ENCODE data around the gene GLI2.

GLI2 gene

GRCh38 chr2:120738117-120738516 lies 2.4 kb downstream of the GLI2 start:
- DNase-seq (ENCODE audit: low read depth in 2 of 2), result no peak

DNA sequence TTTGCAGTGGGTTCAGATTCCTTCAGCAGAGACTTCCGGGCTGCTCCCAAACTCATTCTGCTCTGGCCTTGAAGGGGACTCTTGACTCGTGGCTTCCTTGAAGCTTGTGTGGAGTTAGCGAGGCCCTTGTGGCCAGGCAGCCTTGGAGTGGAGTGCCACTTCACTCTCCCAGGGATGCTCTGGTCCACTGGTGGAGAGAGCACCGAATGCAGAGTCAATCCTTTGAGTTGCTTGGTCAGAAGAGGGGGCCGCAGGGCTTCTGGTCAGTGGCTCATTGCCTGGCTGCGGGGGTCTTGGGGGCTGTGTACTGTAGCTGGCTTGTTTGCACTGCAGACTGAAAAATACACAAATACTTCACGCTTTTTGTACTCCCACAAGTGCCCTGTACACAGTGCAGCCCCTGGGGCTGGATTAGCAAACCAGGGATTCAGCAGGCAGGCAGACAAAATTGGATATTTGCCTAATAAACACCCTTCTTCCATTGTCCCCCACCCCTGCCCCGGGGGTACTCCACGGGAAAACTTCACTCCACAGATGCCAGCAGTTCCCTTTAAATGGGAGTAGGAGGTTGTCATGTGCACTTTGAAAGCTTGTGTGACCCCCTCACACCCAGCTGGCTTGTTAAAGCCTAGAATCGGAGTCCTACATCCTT lies 3.2 kb downstream of the GLI2 start:
- no peak for DNase-seq (ENCODE audit: low read depth in 2 of 2)

GRCh38 chr2:120739438-120740090 lies 3.9 kb downstream of the GLI2 start:
- DNase-seq (ENCODE audit: low read depth in 2 of 2), result no peak

DNA sequence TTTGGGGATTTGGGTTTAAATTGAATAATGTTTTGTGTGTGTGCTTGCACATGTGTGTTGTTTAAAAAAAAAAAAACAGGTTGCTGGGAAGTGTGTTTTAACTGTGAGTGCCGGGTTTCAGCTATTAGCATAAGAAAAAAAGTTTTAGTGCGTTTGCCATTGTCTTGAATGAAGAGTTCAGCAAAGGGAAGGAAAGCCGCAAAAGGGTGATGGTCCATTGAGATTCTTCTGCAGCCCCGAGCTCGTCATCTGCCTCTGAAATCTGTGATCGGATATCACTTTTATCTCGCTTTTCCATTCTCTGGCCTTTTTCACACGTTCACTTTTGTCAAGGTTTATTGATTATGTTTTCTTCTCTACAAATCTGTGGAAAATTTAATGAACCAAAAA lies 4.7 kb downstream of the GLI2 start:
- DNase-seq (ENCODE audit: low read depth in 2 of 2), result no peak

DNA sequence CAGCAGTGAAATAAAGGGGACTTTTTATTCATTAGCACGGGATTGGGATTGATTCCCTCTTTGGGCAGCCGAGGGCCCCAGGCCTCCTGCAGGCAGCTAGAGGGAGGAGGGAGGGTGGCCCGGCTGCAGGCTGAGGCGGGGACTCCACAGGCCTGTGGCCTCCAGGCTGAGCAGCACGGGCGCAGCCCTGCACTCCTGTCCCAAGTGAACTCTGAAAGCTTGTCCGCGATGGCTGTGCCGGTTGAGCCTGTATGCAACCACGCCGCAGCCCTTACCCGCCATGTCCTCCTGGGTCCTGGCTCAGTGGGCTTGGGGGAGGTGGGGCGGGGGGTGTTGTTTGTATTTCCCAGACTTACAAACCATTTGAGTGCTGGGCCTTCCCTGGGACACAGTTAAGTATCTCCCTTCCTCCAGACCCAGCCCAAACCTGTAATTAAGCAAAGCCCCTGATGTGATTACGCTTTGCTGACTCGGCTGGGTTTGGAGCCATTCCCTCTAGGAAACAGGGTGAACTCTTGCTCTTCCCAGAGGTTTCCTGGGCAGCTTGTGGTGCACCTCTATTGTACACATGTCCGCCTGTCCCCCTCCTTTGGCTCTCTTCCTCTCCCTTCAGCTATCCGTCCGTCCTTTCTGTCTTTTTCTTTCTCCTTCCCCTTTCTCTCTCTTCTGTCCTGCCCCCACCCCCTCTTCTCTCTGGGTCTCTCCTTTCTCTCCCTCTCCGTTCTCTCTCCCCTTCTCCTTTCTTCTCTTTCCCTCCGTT lies 5.3 kb downstream of the GLI2 start:
- DNase-seq (ENCODE audit: low read depth in 2 of 2), result no peak

DNA sequence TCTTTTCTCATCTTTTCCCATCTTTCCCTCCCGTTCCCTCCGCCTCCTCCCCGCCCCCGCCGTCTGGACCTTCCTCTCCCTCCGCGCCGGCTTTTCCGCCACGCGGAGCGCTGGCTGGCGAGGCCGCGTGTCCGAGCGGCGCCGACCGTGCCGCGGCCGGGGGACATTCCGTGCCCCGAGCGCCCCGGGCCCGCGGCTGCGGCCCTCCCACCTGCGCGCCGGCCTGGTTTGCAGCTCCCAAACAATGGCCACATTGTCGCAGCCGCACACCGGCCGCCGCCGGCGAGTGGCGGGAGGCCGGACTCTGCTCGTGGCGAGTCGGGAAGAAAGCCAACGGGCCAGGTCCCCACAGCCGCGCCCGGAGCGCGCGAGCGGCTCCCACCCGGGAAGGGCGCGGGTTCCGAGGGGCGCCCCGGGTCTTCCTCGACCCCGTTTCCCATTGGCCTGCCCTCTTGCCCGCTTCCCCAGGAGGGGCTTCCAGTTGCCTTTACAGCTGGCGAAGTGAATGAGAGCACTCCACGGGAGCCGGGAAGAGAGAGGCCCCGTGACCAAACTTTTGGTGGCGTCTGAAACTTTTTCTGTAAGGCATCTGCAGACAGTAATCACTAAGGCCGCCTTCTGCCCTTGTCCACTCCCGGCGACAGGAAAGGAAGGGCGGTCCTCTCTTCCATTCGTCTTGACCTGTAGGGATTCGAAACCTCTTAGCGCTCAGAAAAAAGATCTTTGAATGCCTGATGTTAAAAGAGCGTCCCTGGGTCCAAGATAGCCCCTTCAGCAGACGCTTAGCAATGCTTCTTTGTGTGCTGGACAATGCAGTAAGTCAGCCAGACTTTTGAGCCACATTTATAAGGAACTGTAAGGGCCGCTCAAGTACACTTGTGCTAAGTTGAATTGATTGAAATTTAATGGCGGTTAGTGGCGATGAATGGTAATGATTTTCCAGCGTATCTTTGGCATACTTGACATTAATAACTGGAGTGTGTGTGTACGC lies 6.2 kb downstream of the GLI2 start:
- DNase-seq (ENCODE audit: low read depth in 2 of 2), result no peak

- DNase-seq (ENCODE audit: low read depth in 2 of 2), result no peak
Measured at GRCh38 chr2:120743657-120744056, 8.0 kb downstream of the GLI2 start.

GRCh38 chr2:120744817-120745216 lies 9.1 kb downstream of the GLI2 start:
- no peak for DNase-seq (ENCODE audit: low read depth in 2 of 2)

GRCh38 chr2:120745420-120746111 lies 9.9 kb downstream of the GLI2 start:
- no peak for DNase-seq (ENCODE audit: low read depth in 2 of 2)

- no peak for DNase-seq (ENCODE audit: low read depth in 2 of 2)
Measured at GRCh38 chr2:120746144-120746543, 10.5 kb downstream of the GLI2 start.

- DNase-seq (ENCODE audit: low read depth in 2 of 2), result no peak
Measured at GRCh38 chr2:120747281-120747680, 11.6 kb downstream of the GLI2 start.

- DNase-seq (ENCODE audit: low read depth in 2 of 2), result no peak
Measured at GRCh38 chr2:120747706-120748105, 12.0 kb downstream of the GLI2 start.

GRCh38 chr2:120748310-120748709 lies 12.6 kb downstream of the GLI2 start:
- no peak for DNase-seq (ENCODE audit: low read depth in 2 of 2)

DNA sequence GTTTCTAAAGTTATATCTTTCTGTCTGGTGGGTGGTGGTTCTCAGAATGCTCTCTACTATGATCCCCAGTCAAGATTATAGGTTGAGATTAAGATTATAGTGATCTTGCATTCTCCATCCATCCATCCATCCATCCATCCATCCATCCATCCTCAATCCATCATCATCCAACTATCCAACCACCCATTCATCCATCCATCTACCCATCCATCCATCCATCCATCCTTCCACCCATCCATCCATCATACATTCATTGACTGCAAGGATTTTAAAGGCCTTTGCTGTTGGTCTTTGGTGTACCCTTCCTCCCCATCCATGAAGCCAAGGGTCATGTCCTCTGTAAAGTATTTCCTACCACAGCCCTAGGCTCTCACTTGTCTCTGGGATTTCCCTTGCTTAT lies 13.1 kb downstream of the GLI2 start:
- DNase-seq (ENCODE audit: low read depth in 2 of 2), result no peak

DNA sequence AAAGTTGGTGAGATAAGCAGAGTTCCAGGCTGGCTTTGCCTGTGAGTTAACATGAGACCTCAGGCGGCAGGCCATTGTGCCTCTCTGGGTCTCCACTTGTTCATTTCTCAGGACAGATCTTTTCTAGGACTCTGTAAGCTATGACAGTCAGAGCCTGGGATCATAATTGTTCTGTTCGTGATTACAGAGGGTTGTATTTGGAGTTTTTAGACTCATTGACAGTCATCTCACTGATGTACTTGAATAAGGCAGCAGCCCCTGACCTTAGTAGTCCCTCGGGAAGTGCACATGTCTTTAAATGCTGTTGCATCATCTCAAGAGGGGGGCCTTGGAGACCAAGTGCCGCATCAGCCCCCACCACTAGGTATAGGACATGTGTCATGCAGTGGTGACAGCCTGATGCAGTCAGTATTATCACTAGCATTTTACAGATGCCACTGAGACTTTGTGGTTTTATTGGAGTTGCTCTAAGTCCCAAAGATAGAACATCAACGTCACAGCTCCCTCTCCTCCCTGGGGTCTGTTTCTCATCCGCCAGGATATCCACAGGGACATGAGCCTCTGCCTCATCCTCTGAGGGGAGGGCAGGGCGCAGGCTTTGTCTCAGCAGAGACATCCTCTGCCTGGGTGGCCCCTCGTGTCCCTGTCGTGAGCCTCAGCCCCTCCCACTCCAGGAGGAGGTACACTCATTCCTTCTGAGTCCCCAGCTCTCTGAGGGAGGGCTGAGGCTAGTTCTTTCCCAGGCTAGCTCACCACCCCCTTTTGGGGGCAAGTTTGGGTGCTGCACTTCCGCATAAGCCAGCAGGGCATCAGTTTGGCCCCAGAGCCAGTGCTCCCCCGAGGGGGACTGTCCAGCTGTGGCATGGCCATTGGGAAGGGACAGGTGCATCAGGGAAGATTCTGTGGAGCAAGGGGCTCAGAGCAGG lies 14.1 kb downstream of the GLI2 start:
- DNase-seq (ENCODE audit: low read depth in 2 of 2), result no peak

DNA sequence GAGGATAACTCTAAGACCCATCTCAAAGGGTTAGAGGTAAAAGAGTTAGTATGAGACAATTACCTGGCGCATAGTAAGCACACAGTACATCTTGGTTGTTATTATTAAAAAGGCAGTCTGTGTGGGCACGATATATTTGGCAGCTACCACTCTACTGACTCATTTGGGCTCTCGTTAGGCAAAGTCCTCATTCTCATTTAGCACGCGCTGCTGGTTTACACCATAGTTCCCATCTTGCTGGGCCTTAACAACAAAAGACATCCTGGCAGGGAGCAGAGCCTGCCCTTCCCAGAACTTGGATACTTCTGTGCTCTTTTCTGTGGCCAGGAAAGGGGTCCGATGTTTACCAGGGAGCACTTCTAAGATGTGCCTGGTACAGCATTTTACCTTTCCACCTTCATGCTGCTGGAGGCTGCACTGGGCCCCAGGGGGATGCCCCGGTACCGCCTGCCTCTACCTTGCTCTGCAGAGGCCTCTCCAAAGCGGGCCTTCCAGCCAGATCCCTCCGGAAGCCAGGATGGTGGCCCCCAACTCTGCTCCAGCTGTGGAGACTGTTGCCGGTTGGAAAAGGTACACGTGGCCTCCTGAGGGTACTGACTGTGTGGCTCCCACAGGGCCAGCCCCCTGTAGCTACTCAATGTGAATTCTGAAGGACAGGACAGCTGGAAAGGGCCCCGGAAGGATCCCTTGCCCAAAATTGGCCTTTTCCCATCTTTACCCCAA lies 15.0 kb downstream of the GLI2 start:
- DNase-seq (ENCODE audit: low read depth in 2 of 2), result no peak

GRCh38 chr2:120751553-120751952 lies 15.9 kb downstream of the GLI2 start:
- no peak for DNase-seq (ENCODE audit: low read depth in 2 of 2)

DNA sequence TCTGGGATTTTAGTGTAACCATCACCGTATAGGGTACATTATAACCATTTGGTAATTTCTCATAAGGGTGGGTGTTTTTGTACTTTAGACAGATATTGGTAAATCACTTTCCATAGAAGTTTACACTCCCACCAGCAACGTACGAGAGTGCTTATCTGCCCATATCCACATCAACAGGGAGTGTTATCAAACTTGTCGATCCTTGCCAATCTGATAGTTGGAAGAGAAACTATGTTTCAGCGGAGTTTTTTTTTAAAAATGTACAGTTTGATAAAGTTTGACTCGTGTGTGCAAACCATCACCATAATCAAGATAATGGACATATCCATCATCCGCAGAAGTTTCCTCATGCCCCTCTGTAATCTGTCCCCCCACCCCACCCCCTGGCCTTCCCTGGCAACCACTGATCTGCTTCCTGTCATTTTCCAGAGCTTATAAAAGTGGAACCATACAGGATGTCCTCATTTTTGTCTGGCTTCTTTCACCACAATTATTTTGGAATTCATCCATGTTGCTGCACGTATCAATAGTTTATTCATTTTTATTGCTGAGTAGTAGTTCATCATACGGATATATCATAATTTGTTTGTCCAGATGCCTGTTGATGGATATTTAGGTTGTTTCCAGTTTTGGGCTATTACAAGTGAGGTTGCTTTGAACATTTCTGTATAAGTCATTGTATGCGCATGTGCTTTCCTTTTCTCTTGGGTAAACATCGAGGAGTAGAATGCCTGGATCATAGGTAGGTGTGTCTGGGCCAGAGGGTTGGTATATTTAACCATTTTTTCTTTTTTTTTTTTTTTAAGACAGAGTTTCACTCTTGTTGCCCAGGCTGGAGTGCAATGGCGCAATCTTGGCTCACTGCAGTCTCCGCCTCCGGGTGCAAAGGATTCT lies 18.6 kb downstream of the GLI2 start:
- DNase-seq (ENCODE audit: low read depth in 2 of 2), result no peak
